Psoas muscle (tissue), 8 donors: Measurements from ENCODE around the gene BTNL2. TPM values are rescaled to one million over a fixed set of nuclear protein-coding genes. Genes with fewer than 3 reads are reported as not detected.
A peak's percentile ranks its signal among the peaks of the same experiment; 100 is the strongest.
"Not testable (repeated sequence)": the region's sequence is repeated elsewhere in the genome, so short reads cannot be mapped to it uniquely, and the experiment has no call there.

Experiments used
- ATAC-seq, 4 donors: fragments of 200-7000 bp; cut with Tn5 transposase; one replicate each; pipeline ENCODE4 v1.9.1; 2020; ENCODE audit warnings: moderate library complexity in 3 of 4, mild to moderate bottlenecking in 2 of 4
- DNase-seq, 2 donors: peaks; one replicate each; pipeline ENCODE4 v3.0.0-alpha.2; 2020
- H3K27ac ChIP-seq: fragments of 200-600 bp; one replicate; pipeline ENCODE4 v1.8.0; 2022
- H3K27me3 ChIP-seq, 3 donors: fragments of 200-600 bp in 1 of 3; one replicate each; pipeline versions ENCODE4 v1.6.1 to v1.8.0; 2013 to 2022; ENCODE audit warnings: low read length in 2 of 3, mild to moderate bottlenecking in 2 of 3, moderate library complexity in 1 of 3; ENCODE audit not compliant: insufficient read depth in 3 of 3
- H3K36me3 ChIP-seq, 2 donors: fragments of 200-600 bp in 1 of 2; one replicate each; pipeline versions ENCODE4 v1.6.1 to v1.8.0; 2013 to 2022; ENCODE audit warnings: low read depth in 1 of 2, mild to moderate bottlenecking in 1 of 2, moderate library complexity in 1 of 2; ENCODE audit not compliant: insufficient read depth in 1 of 2
- H3K4me1 ChIP-seq: fragments of 200-600 bp; one replicate; pipeline ENCODE4 v1.8.0; 2022
- H3K4me3 ChIP-seq: fragments of 200-600 bp; one replicate; pipeline ENCODE4 v1.8.0; 2022; ENCODE audit warnings: mild to moderate bottlenecking
- H3K9me3 ChIP-seq: fragments of 200-600 bp; one replicate; pipeline ENCODE4 v1.8.0; 2022
- CTCF ChIP-seq: fragments of 200-600 bp; IDR thresholded peaks from one replicate; pipeline ENCODE4 v1.8.0; 2022; ENCODE audit warnings: antibody characterized with exemption
- WGBS, 3 donors: extraction: QIAGEN DNeasy Blood & Tissue Kit; methylation state at CpG; one replicate each; pipeline versions ENCODE4 v1.1.6 to v1.1.7; 2013; 5-methylcytosine and 5-hydroxymethylcytosine counted together
- intact Hi-C, 2 donors: fragments of 100-400 bp; cut with DNase I; formaldehyde crosslinking; loops; one replicate each; pipeline versions ENCODE4 v1.11.0 to v1.14.2; 2022
- polyA plus RNA-seq, 3 donors: library from polyadenylated mRNA; stranded (reverse); fragments of 200-250 nt; gene quantifications; one replicate each; pipeline ENCODE4 v1.2.3, GENCODE V29; 2013
- total RNA-seq, 4 donors: library from RNA; stranded (reverse); fragmentation: NEBNext Ultra II Directional in 2 of 4; extraction: Animal tissue kit (Norgen Biotek cat#: 25700) in 2 of 4; gene quantifications; one replicate each; pipeline versions ENCODE4 v1.2.1 to v1.2.4, GENCODE V29; 2021 to 2023
- donor health status: healthy with polysubstance abuse.
- donor health status: DM: no; HTN: no; CAD: no; lungs with moderate emphysema.
- donor health status: Bipolar disorder and iron deficiency.
- donor health status: healthy.
- donor health status: DM: yes; HTN: yes; CAD: no.
- donor health status: DM: no; HTN: no; CAD: no.
- donor health status: DM: no; HTN: no; CAD: no.
- donor health status: DM: yes; HTN: yes; CAD: no.

The BTNL2 gene
- total and polyA plus RNA-seq, 7 donors: not detected

- H3K4me1 ChIP-seq: no peaks in the 10 kb centered on the region
- intact Hi-C loops: no loop called here
- peaks cover 0 to 5% (median 0%) of the 10 kb centered on the region in 3 donors for H3K27me3 ChIP-seq
- TF ChIP-seq CTCF: no peak
- no peak overlapping the region for H3K4me3 ChIP-seq
- no peak overlapping the region for H3K27ac ChIP-seq
- no peaks in the 10 kb centered on the region for H3K9me3 ChIP-seq
- H3K36me3 ChIP-seq: no peaks in the 10 kb centered on the region
- 50 to 91% (median 70%) methylated on average over 1 of the region's 1 CpG for WGBS, 3 donors
- ATAC-seq (no peak), DNase-seq (no peak)
Observed at GRCh38 chr6:32439139-32439538, 32.2 kb upstream of the BTNL2 start.

- intact Hi-C loops: no loop called here
- Histone ChIP-seq H3K36me3 (no peaks in the 10 kb centered on the region), H3K9me3 (no peaks in the 10 kb centered on the region), H3K4me1 (no peaks in the 10 kb centered on the region), H3K4me3 (no peak overlapping the region), H3K27me3 (peaks cover 0 to 5% (median 0%) of the 10 kb centered on the region in 3 donors), H3K27ac (no peak overlapping the region)
- TF ChIP-seq CTCF: no peak
- WGBS, 3 donors: 56 to 69% (median 63%) methylated on average over 2 of the region's 2 CpGs
- DNase-seq: no peak
- ATAC-seq: peak in 1 of 4 donors; percentile 50
Observed at GRCh38 chr6:32436995-32437836, 30.2 kb upstream of the BTNL2 start.

- no peak for TF ChIP-seq CTCF
- no peaks in the 10 kb centered on the region for H3K4me1 ChIP-seq
- no peak overlapping the region for H3K4me3 ChIP-seq
- H3K27ac ChIP-seq: no peak overlapping the region
- H3K9me3 ChIP-seq: no peaks in the 10 kb centered on the region
- WGBS, 3 donors: 56 to 66% (median 58%) methylated on average over 4 of the region's 4 CpGs
- peaks cover 0 to 5% (median 0%) of the 10 kb centered on the region in 3 donors for H3K27me3 ChIP-seq
- intact Hi-C loops: no loop called here
- no peak for DNase-seq
- H3K36me3 ChIP-seq: no peaks in the 10 kb centered on the region
- ATAC-seq: no peak
Observed at GRCh38 chr6:32436186-32436585, 29.2 kb upstream of the BTNL2 start.

GRCh38 chr6:32433950-32434349, 27.0 kb upstream of the BTNL2 start:
- ATAC-seq, H3K4me1 ChIP-seq, H3K27ac ChIP-seq, H3K36me3 ChIP-seq, H3K9me3 ChIP-seq, DNase-seq, H3K27me3 ChIP-seq, H3K4me3 ChIP-seq: not testable (repeated sequence)
- WGBS, 3 donors: 87 to 100% (median 93%) methylated on average over 1 of the region's 1 CpG
- intact Hi-C loops: loop anchor here in 1 of 2 donors (5.0 kb wide), 1 partner anchor 263 kb away; no protein-coding TSS in a partner anchor

- peaks cover 0 to 3% (median 0%) of the 10 kb centered on the region in 3 donors for H3K27me3 ChIP-seq
- no peaks in the 10 kb centered on the region for H3K36me3 ChIP-seq
- DNase-seq: no peak
- H3K4me3 ChIP-seq: no peak overlapping the region
- WGBS, 3 donors: 7 to 11% (median 8%) methylated on average over 1 of the region's 1 CpG
- intact Hi-C loops: loop anchor here in 1 of 2 donors (5.0 kb wide), 1 partner anchor 265 kb away; no protein-coding TSS in a partner anchor
- no peaks in the 10 kb centered on the region for H3K9me3 ChIP-seq
- H3K27ac ChIP-seq: no peak overlapping the region
- H3K4me1 ChIP-seq: no peaks in the 10 kb centered on the region
- peak; percentile 35 for TF ChIP-seq CTCF
- ATAC-seq: no peak
Observed at GRCh38 chr6:32432050-32432450, 25.1 kb upstream of the BTNL2 start.
